Fibroblast of skin of left quadriceps (primary cell): ENCODE data around the gene CFAP100.

Experiments
- DNase-seq, 2 experiments: peaks; one replicate each; pipeline ENCODE4 v3.0.0-alpha.2; 2013; ENCODE audit warnings: low read depth in 2 of 2

The CFAP100 gene

DNA sequence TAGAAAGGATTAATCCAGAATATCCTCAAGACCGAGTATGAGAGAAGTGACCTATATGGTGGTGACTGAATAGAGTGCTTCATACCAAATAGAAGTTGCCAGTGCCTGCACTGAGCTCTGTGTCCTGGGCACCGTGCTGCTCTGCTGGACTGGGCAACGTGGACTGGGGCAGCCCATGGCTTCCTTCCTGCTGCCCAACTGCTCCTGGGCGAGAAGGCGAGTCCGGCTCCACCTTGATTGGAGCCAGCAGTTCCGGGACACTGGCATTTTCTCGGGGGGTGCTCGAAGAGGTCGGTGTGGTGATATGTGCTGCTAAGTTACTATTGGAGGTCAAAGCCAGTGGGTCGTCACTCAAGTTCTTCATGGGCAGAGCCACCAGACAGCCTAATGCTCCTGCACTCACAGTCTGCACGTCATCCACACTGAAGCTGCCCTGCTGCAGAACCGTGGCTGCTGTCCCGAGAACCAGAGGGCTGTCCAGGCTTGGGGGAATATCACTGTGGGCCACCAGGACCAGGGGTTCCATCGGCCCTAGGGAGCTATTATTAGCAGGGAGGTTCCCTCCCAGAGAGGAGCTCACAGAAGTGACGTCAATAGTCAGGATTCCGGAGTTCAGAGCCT is 66.9 kb downstream of the CFAP100 start:
- DNase-seq = no peak

DNA sequence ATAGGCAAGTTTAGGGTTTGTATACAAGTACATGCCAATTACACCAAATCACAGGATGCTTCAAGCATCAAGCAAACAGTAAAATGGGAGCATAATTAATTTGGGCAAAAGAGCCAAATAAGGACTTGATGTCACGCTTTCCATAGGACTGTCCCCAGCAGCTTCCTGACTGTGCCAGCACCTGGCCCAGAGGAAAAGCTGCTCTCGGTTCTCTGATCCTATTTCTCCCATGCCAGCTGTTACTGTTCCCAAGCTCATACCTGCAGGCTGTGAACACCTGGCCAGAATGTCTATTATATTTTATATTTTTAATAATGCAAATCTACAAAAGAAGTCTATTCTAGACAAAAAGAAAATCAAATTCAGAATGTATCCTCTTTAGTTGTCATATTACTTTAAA is 68.8 kb downstream of the CFAP100 start:
- DNase-seq = no peak

DNA sequence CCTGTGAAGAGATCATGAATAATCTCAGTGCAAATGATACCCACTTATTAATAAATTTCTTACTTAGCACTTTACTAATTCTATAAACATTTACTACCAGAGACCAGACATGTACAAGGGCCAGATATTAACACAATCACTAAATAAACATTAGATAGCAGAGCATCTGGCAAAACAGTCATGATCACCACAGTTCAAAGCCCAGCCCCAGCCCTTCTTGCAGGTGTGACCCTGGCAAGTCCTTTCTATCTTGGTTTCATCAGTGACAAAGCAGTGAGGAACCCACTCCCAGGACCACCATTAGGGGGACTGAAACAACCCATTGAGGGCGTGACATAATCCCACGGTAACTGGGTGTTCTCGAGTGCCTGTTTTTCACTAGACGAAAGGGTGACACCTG is 69.4 kb downstream of the CFAP100 start:
- DNase-seq = no peak

DNA sequence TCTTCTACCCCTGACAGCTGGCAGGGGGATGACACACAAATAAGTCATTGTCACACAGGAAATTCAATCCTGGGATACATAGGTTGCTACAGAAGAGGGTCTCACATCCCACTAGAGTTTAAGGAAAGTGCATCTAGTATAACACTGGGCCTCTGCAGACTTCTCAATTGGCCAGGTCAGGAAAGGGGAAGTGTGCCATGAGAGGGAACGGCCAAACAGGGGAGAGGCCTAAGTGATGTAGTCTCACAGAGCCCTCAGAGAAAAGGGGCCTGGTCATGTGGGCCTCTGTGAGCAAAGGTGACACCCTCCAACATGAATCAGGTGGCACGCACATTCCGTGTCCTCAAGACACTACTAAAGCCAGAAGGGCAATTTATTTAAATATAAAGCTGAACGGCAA is 69.8 kb downstream of the CFAP100 start:
- no peak for DNase-seq

DNA sequence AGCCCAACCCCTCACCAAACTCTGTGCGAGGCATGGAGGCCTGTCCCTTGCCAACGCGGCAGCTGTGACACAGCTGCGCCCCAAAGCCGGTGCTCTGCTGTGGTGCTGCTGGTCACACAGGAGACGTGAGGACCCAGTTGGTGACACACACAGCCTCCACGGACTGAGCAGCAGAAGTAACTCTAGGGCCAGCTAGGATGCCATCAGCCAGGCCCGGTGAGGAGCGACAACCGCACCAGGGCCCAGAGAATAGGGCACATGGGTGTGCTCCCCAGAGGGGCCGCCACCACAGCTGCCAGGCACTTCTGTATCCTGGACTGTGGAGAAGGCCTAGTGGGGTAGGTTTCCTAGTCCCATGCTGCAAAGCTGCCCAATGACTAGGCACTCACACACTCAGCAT is 70.3 kb downstream of the CFAP100 start:
- DNase-seq = no peak

- no peak for DNase-seq
These were observed 71.3 kb downstream of the CFAP100 start for GRCh38 chr3:126465928-126466544.

- no peak for DNase-seq
These were observed 72.3 kb downstream of the CFAP100 start for GRCh38 chr3:126466886-126467610.

DNA sequence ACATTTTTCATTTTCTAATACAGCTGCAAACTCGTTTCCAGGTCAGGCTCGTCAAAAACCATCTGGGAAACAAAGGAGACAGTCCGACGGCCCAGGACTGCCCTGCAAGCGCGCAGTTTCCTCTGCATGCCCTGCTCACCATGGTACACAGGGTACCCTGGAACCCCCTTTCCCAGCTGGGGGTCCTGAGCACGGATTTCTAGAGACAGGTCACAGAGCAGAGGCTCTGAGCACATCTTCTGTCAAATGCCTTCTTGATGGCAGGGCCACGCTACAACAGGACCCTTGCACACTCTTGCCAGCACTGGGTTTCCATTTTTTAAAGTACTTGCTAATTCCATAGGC is 72.9 kb downstream of the CFAP100 start:
- no peak for DNase-seq

DNA sequence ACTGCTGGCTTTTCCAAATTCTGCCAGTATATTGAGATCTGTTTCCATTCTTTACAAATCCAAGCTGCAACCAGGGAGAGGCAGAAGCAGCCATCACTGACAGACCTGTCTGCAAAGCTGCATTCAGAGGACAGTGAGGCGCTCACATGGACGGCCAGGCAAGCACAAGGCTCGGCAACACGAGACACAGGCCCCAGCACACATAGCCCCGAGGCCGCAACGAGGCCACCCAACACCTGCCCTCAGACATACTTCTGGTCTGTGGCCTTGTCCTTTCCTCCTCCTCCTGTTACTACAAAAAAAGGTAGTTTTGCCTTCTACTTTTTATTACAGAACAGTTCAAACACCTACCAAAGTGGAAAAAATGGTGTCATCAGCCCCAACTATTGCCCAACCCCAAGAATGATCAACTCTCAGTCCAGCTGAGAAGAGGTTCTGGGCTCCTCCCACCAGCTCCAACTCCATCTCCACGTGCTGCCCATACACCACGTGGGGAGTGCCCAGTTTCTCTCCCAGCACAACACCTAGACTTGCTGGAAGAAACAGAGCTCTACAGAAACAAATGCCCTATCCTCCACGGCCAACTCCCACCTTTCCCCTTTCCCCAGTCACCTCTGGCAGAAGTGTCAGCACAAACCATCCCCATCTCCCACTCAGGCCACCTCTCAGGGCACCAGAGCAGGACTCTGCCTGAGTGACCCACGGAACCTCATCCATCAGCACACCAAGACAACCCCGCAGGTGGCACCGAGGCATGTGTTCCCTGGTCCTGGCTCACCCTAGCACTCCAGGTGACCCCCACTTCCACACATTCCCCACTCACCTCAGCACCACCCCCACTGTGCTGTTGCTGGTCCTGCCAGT is 73.6 kb downstream of the CFAP100 start:
- no peak for DNase-seq

DNA sequence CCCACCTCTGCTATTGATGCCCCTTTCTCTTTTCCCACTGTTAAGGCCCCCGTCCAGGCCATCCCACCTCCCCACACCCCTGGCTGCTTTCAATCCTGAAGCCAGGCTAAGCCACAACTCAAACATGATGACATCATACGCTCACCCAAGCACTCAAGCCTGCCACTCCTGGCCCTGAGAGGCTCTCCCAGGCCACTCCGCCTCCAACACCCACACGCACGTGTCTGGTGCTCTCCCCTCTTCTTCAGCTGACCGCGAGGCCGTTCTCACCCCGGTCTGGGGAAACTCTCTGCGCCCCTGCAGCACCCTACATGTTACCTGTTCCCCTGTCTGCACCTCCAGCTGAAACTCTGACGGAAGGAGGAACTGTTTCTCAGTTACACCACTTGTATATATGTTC is 74.8 kb downstream of the CFAP100 start:
- no peak for DNase-seq

DNA sequence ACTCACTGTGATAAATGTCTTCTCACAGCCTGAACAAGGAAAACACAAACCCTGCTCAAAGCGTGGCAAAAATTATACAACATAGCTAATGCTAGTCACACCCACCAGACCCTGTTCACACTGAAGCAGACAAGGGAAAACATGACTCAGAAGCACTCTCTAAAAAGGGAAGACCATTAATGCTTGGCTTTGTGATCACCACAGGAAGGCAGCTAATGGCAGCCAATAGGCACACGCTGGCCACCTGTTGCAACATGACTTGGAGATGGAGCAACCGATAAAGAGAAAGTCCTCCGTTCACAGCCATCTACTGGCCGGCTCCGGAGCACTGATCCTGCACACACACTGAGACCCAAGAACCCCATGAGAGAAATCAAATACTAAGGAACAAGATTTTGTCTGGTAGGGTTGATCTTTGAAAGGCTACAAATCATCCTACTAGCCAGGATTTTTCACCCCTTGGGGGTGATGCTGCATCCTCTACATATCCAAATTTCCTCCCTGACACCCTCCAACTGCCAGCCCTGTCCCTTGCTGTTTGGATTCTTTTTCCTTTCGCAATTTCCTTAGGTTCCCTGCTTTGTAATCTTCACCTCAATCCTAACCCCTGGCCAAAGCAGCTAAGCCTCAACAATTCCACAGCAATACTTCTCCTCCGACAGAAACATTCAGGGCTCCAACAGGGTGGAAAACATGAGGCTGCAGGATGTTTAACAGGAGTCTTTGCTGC is 77.7 kb downstream of the CFAP100 start:
- DNase-seq = peak; percentile 47 to 52

DNA sequence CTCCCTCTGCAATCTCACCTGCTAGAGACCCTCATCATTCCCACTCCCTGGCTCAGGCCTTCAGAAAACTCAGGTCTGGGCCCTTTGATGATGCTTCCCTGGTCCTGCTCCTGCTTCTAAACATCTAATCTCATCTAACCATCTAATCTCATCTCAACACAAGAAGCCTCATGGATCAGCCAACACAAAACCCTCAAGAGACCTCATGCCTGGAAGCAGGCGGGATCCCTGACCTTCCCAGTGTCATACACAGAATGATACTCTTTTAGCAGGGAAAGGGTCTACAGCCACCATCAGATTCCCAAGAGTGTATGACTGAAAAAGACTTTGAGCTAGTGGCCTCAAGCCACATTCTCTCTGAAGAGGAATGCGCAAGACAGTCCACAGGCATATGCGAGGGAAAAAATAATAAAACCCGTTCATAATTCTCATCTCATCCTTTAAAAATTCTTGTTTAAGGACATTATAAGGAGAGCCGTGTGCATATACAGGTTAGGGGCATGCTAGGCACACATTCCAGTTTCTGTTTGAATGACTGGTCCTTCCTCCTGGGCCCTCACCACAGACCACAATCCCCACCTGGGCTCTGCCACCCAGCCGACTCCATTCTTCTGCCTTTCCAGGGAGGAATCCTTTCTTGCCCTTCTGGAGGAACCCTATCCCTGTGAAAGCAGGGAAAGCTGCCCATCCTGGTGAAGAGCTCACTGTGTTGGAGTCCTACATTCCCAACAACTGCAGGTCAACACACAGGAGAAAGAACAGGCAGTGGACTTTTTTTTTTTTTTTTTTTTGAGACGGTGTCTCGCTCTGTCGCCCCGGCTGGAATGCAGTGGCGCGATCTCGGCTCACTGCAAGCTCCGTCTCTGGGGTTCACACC is 78.8 kb downstream of the CFAP100 start:
- DNase-seq = no peak

DNA sequence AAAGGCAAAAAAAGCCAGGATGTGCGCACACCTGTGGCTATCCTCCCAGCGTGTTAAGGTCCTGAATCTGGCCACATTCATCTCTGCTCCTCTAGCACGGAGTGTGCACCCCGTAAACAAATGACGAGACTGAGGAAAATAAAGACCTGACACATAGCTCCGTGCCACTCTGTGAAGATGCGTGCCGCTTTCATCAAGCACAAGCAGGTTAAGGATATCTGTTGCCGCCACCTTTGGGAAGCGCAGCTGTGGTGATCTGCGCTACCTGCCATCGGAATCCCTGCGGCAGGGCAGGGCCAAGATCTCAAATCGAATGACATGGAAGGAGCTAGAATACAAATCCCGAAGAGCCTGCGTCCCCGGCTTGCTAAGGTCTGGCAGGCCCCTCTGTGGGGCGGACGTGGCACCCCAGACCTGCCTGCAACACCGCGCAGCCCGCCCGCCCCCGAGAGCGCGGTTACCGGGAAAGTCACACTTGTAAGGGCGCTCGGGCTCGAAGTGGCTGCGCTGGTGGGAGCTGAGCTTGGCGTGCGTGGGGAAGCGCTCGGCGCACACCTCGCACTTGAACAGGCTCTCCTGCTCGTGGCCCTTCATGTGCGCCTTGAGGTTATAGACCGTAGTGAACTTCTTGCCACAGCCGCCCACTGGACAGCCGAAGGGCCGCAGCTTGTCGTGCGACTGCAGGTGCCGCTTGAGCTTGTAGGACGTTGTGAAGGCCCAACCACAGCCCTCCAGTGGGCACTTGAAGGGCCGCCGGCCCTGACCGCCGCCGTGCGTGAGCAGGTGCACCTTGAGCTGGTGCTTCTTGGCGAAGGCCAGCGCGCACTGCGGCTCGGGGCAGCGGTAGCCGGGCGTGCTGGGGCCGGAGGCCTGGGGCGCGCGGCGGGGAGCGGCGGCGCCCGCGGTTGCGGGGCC is 80.0 kb downstream of the CFAP100 start:
- DNase-seq = no peak

DNA sequence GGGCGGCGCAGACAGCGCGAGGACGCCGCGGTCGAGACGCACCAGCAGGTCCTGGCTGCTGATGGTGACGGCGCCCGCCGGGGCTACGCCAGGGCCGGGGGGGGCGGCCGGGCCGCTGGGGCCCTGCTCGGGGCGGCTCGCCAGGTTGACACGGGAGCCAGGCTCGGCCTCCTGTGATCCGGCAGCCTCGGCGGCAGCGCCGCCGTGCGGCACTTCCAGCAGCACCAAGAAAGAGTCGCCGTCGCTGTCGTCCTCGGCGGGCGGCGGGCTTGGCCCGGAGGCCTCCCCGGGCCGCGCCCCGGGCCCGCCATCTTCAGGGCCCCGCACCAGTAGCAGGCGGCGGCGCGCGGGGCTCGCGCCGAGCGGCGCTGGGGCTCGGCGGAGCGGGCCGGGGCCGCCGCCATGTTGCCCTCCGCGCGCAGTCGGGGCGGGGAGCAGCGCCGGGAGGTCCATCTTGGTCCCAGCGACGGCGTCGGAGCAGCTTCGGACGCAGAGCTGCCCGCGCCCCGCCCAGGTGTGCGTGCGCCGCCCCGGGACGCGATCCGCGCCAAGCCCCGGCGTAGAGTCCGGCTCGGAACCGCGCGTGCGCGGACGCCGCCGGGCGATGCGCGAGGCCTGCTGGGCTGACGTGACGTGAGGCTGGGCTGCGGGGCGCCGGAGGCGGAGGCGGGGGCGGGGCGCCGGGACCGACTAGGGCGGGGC is 80.9 kb downstream of the CFAP100 start, which contains the start of gene ZXDC:
ZXDC (minus strand) TSS at position 479 of the 702 bp plus-strand sequence; CDS start at position 453, 26 bp downstream.
- DNase-seq = peak; percentile 89 to 90

GRCh38 chr3:126476166-126477060 is 81.7 kb downstream of the CFAP100 start:
- no peak for DNase-seq

DNA sequence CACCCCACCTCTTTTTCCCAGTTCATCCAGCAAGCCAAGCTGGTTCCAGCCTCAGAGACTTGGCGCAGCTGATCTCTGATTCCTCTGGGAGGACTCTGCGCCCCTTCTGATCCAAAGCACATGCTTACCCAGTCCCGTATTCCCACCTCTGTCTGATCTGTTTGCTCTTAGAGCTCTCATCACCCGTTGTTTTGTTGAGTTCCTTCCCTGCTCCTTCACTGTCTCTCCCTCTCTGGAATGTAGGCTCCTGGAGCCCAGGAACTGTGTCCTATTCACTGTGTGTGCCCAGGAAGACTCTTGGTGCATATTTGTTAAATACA is 82.3 kb downstream of the CFAP100 start:
- DNase-seq = no peak

DNA sequence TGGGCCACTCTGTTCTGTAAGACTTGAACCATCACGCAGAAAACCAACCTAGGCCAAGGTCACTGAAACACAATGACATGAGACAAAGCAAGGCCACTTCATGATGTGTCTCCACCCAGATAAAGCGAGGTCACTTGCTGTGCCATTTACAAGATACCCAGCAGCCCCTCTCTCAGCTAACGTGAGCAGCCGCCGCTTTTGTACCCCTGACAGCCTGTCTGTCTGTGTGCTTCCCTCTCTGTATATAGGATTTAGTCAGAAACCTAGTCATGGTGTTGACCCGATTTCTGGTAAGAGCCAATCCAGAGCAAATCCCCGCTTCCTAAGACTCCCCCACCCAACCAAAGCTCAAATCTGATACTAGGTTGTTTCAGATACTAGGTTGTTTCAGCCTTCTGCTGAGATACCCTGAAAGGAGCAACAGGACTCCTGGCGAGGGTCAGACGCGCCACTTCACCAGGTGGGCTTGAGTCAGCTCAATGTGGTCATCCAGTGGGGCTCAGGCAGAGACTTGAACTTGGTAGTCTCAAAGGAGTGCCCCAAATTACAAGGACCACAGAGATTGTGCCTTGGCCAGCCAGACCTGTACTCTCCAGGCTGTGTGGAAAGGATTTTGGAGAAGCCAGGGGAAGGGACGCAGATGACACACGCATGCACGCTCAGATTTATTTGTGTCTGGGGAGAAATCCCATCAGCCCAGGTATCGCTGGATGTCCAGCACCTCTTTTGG is 84.0 kb downstream of the CFAP100 start:
- DNase-seq = no peak
